ENCODE measurements around the gene HNRNPDL.

The HNRNPDL gene

GRCh38 chr4:82429728-82430192, 502 bp downstream of the HNRNPDL start:
- Histone ChIP-seq H3K4me1 (peaks cover 36 to 58% (median 42%) of the 10 kb centered on the region in 10 experiments), H4K20me1 (peaks cover 72 to 84% (median 81%) of the 10 kb centered on the region in 11 experiments), H3K9me3 (replicated peaks in 1 of 11) (0 out of 22 replicates have a peak, but pooled peaks cover 0 to 3% (median 0%) of the 10 kb centered on the region in 11 experiments), H3K27me3 (no peaks in the 10 kb centered on the region), H3K27ac (peak overlapping the region; percentile 88 to 100 (median 99)), H3K36me3 (peaks cover 37 to 67% (median 57%) of the 10 kb centered on the region in 11 experiments), H3K9ac (peak overlapping the region; percentile 91 to 100 (median 99)), H3K4me2 (peak overlapping the region; percentile 19 to 96 (median 72)), H3K4me3 (peak overlapping the region; percentile 70 to 90 (median 82))
- TF ChIP-seq Cebpa-rat (IDR thresholded peaks at IDR 0.05) = no peak

- TF ChIP-seq Cebpa-rat (IDR thresholded peaks at IDR 0.05) = no peak
- peak overlapping the region; percentile 88 to 100 (median 99) for H3K27ac ChIP-seq
- peaks cover 75 to 84% (median 81%) of the 10 kb centered on the region in 11 experiments for H4K20me1 ChIP-seq
- H3K36me3 ChIP-seq = peaks cover 41 to 67% (median 60%) of the 10 kb centered on the region in 11 experiments
- H3K4me2 ChIP-seq = peak overlapping the region; percentile 71 to 100 (median 95)
- H3K9me3 ChIP-seq (replicated peaks in 1 of 11) = no peaks in the 10 kb centered on the region
- H3K27me3 ChIP-seq = no peaks in the 10 kb centered on the region
- peak overlapping the region; percentile 70 to 90 (median 82) for H3K4me3 ChIP-seq
- peak overlapping the region; percentile 91 to 100 (median 99) for H3K9ac ChIP-seq
- H3K4me1 ChIP-seq = peaks cover 36 to 63% (median 42%) of the 10 kb centered on the region in 10 experiments
Measured at GRCh38 chr4:82428969-82429727, 1.1 kb downstream of the HNRNPDL start.

- Histone ChIP-seq H4K20me1 (peaks cover 76 to 84% (median 81%) of the 10 kb centered on the region in 11 experiments), H3K9me3 (replicated peaks in 1 of 11) (no peaks in the 10 kb centered on the region), H3K4me2 (peak overlapping the region; percentile 83 to 100 (median 95)), H3K4me3 (peak overlapping the region; percentile 70 to 90 (median 82)), H3K36me3 (peaks cover 47 to 67% (median 60%) of the 10 kb centered on the region in 11 experiments), H3K4me1 (peaks cover 36 to 60% (median 42%) of the 10 kb centered on the region in 10 experiments), H3K9ac (peak overlapping the region; percentile 91 to 100 (median 99)), H3K27me3 (no peaks in the 10 kb centered on the region), H3K27ac (peak overlapping the region; percentile 88 to 100 (median 99); a peak in 21 of 22 replicates)
- TF ChIP-seq Cebpa-rat (IDR thresholded peaks at IDR 0.05) = no peak
Measured at GRCh38 chr4:82428526-82428968, 1.7 kb downstream of the HNRNPDL start.

- H4K20me1 ChIP-seq = peaks cover 73 to 85% (median 81%) of the 10 kb centered on the region in 11 experiments
- H3K27me3 ChIP-seq = no peaks in the 10 kb centered on the region
- peak overlapping the region in 4 of 11 experiments; percentile 11 to 100 (median 96); a peak in 7 of 22 replicates for H3K4me2 ChIP-seq
- H3K4me3 ChIP-seq = no peak overlapping the region; a peak in 2 of 20 replicates
- peaks cover 19 to 60% (median 31%) of the 10 kb centered on the region in 10 experiments for H3K4me1 ChIP-seq
- TF ChIP-seq Cebpa-rat (IDR thresholded peaks at IDR 0.05) = no peak
- H3K27ac ChIP-seq = no peak overlapping the region
- peaks cover 63 to 71% (median 66%) of the 10 kb centered on the region in 11 experiments for H3K36me3 ChIP-seq
- H3K9ac ChIP-seq = no peak overlapping the region
- no peaks in the 10 kb centered on the region for H3K9me3 ChIP-seq (replicated peaks in 1 of 11)
Measured at GRCh38 chr4:82425478-82425877, 4.8 kb downstream of the HNRNPDL start.

GRCh38 chr4:82423245-82424054, 6.8 kb downstream of the HNRNPDL start:
- Histone ChIP-seq H3K4me3 (no peak overlapping the region), H4K20me1 (peaks cover 67 to 89% (median 78%) of the 10 kb centered on the region in 11 experiments), H3K27ac (no peak overlapping the region)

GRCh38 chr4:82422616-82423015, 7.6 kb downstream of the HNRNPDL start:
- peaks cover 54 to 60% (median 57%) of the 10 kb centered on the region in 11 experiments for H3K36me3 ChIP-seq
- H3K27me3 ChIP-seq = no peaks in the 10 kb centered on the region
- no peak for TF ChIP-seq Cebpa-rat (IDR thresholded peaks at IDR 0.05)
- no peak overlapping the region for H3K4me3 ChIP-seq
- H3K9ac ChIP-seq = no peak overlapping the region
- peaks cover 59 to 80% (median 70%) of the 10 kb centered on the region in 11 experiments for H4K20me1 ChIP-seq
- peaks cover 17 to 62% (median 30%) of the 10 kb centered on the region in 10 experiments for H3K4me1 ChIP-seq
- no peak overlapping the region; a peak in 1 of 22 replicates for H3K4me2 ChIP-seq
- H3K9me3 ChIP-seq (replicated peaks in 1 of 11) = no peaks in the 10 kb centered on the region
- H3K27ac ChIP-seq = no peak overlapping the region

More at GRCh38 chr4:82423245-82424054, 6.8 kb downstream of the HNRNPDL start:
- TF ChIP-seq Cebpa-rat (IDR thresholded peaks at IDR 0.05) = no peak
- Histone ChIP-seq H3K9me3 (replicated peaks in 1 of 11) (no peaks in the 10 kb centered on the region), H3K4me2 (no peak overlapping the region), H3K4me1 (peaks cover 19 to 64% (median 31%) of the 10 kb centered on the region in 10 experiments), H3K9ac (no peak overlapping the region), H3K27me3 (no peaks in the 10 kb centered on the region), H3K36me3 (peaks cover 62 to 68% (median 65%) of the 10 kb centered on the region in 11 experiments)

GRCh38 chr4:82421796-82422560, 8.3 kb downstream of the HNRNPDL start:
- H3K9ac ChIP-seq = no peak overlapping the region
- peaks cover 53 to 74% (median 64%) of the 10 kb centered on the region in 11 experiments for H4K20me1 ChIP-seq
- no peaks in the 10 kb centered on the region for H3K27me3 ChIP-seq
- peaks cover 48 to 54% (median 50%) of the 10 kb centered on the region in 11 experiments for H3K36me3 ChIP-seq
- no peaks in the 10 kb centered on the region for H3K9me3 ChIP-seq (replicated peaks in 1 of 11)
- H3K4me3 ChIP-seq = no peak overlapping the region
- H3K4me2 ChIP-seq = peak overlapping the region in 5 of 11 experiments; percentile 3 to 27 (median 9); a peak in 5 of 22 replicates
- H3K27ac ChIP-seq = no peak overlapping the region
- no peak for TF ChIP-seq Cebpa-rat (IDR thresholded peaks at IDR 0.05)
- H3K4me1 ChIP-seq = peaks cover 12 to 56% (median 25%) of the 10 kb centered on the region in 10 experiments

- Histone ChIP-seq H3K27ac (no peak overlapping the region), H4K20me1 (peaks cover 28 to 49% (median 38%) of the 10 kb centered on the region in 11 experiments)
- no peak for TF ChIP-seq Cebpa-rat (IDR thresholded peaks at IDR 0.05)
Measured at GRCh38 chr4:82419451-82419850, 10.8 kb downstream of the HNRNPDL start.

More at GRCh38 chr4:82419451-82419850, 10.8 kb downstream of the HNRNPDL start:
- Histone ChIP-seq H3K9ac (no peak overlapping the region), H3K9me3 (replicated peaks in 1 of 11) (peaks cover 4 to 16% (median 14%) of the 10 kb centered on the region in 11 experiments; a peak in 18 of 22 replicates), H3K27me3 (no peaks in the 10 kb centered on the region), H3K4me1 (peaks cover 3 to 46% (median 22%) of the 10 kb centered on the region in 10 experiments; a peak in 17 of 20 replicates), H3K4me2 (no peak overlapping the region), H3K36me3 (peaks cover 22 to 28% (median 25%) of the 10 kb centered on the region in 11 experiments), H3K4me3 (no peak overlapping the region)
